ENCODE data around the gene PODXL2.

DNA sequence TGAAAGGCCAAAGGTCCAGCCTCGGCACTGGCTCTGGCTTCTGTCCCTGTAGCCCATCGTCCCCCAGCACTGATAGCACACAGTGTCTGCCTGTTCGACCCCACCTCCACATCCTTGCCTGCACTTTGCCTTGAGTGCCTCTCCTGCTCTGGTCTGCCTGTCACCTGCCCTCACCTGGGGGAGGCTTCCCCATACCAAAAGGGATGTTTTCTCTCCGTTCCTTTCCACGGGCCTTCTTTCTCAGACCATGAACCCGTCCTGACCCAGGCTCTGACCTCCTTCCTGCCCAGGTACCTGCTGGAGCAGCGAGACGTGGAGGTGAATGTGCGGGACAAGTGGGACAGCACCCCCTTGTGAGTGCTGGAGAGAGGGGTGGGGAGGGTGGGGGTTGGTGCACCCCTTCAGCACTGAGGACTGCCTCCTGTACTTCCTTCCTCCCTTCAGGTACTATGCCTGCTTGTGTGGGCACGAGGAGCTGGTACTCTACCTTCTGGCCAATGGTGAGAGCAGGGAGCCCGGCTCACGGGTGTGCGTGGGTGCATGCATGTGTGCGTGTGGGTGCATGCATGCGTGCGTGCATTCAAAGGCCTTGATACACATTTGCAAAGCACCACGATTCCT is 45.2 kb downstream of the PODXL2 start:
- TF ChIP-seq POLR2A (IDR thresholded peaks at IDR 0.05; ENCODE audit: low read length) (no peak), GATA1 (IDR thresholded peaks at IDR 0.05; ENCODE audit: low read depth, low read length) (no peak)
